PC-3 (cell line): Measurements from ENCODE around the gene VIPAS39. TPM values are rescaled to one million over a fixed set of nuclear protein-coding genes. Genes with fewer than 3 reads are reported as not detected.
A peak's percentile ranks its signal among the peaks of the same experiment; 100 is the strongest.

Experiments
- ATAC-seq: fragments of 200-7000 bp; cut with Tn5 transposase; 2 replicates; pipeline ENCODE4 v1.9.1; 2020; ENCODE audit warnings: mild to moderate bottlenecking, moderate library complexity
- BruUV-seq: library from RNA; stranded (reverse); fragments of 400-500 nt; replicated peaks from 2 replicates; lab custom pipeline; 2021; lab: Mats Ljungman, UMichigan
- CTCF ChIA-PET: fragments of 300-600 bp; sonication (Branson Sonifier 250); formaldehyde crosslinking; loops from one replicate; lab custom pipeline; 2022; ENCODE audit warnings: antibody characterized with exemption; lab: Charles Lee
- POLR2A ChIA-PET: fragments of 300-600 bp; sonication (Branson Sonifier 250); formaldehyde crosslinking; loops from one replicate; lab custom pipeline; 2022; ENCODE audit warnings: antibody characterized with exemption; ENCODE audit not compliant: unreplicated experiment; lab: Charles Lee
- DNase-seq: peaks from one replicate; pipeline ENCODE4 v3.0.0-alpha.2; 2015
- H2AFZ ChIP-seq: fragments of 300-600 bp; sonication (generic); 2 replicates; pipeline ENCODE4 v1.6.0; 2016; ENCODE audit warnings: antibody characterized with exemption, low read length
- H3F3A ChIP-seq: fragments of 300-600 bp; sonication (generic); one replicate; pipeline ENCODE4 v1.6.0; 2017; ENCODE audit warnings: antibody characterized with exemption, low read length, control low read depth, mild to moderate bottlenecking; ENCODE audit not compliant: unreplicated experiment
- H3K27ac ChIP-seq: fragments of 300-600 bp; sonication (generic); 2 replicates; pipeline ENCODE4 v1.5.1; 2016; ENCODE audit warnings: mild to moderate bottlenecking, low read length
- H3K27me3 ChIP-seq: fragments of 300-600 bp; sonication (generic); 2 replicates; pipeline ENCODE4 v1.6.1; 2016; ENCODE audit warnings: low read length, mixed read lengths
- H3K36me3 ChIP-seq: fragments of 300-600 bp; sonication (generic); 2 replicates; pipeline ENCODE4 v1.6.1; 2016; ENCODE audit warnings: low read depth, mixed run types, low read length, mixed read lengths
- H3K4me1 ChIP-seq: fragments of 300-600 bp; sonication (generic); 2 replicates; pipeline ENCODE4 v1.5.1; 2016; ENCODE audit warnings: low read length; ENCODE audit not compliant: insufficient read depth
- H3K4me2 ChIP-seq: fragments of 300-600 bp; sonication (generic); 2 replicates; pipeline ENCODE4 v1.6.0; 2016; ENCODE audit warnings: low read length
- H3K4me3 ChIP-seq: fragments of 300-600 bp; sonication (generic); 2 replicates; pipeline ENCODE4 v1.5.1; 2016; ENCODE audit warnings: mild to moderate bottlenecking, low read length, mixed read lengths
- H3K79me2 ChIP-seq: fragments of 300-600 bp; sonication (generic); 2 replicates; pipeline ENCODE4 v1.6.1; 2017; ENCODE audit warnings: low read length, mixed read lengths
- H3K9ac ChIP-seq: fragments of 300-600 bp; sonication (generic); 2 replicates; pipeline ENCODE4 v1.6.0; 2016; ENCODE audit warnings: mild to moderate bottlenecking, low read length
- H3K9me2 ChIP-seq: fragments of 300-600 bp; sonication (generic); replicated peaks from 2 replicates; pipeline ENCODE4 v1.6.1; 2016; ENCODE audit warnings: mixed run types, low read length, mixed read lengths
- H3K9me3 ChIP-seq: fragments of 300-600 bp; sonication (generic); 2 replicates; pipeline ENCODE4 v1.6.1; 2016; ENCODE audit warnings: low read length, mixed read lengths
- H4K20me1 ChIP-seq: fragments of 300-600 bp; sonication (generic); 2 replicates; pipeline ENCODE4 v1.6.1; 2016; ENCODE audit warnings: low read length, mixed read lengths
- EZH2 ChIP-seq: fragments of 300-600 bp; sonication (generic); IDR thresholded peaks from one replicate; pipeline ENCODE4 v1.6.1; 2017; ENCODE audit warnings: antibody characterized with exemption, mild to moderate bottlenecking, low read length; ENCODE audit not compliant: unreplicated experiment
- EZH2phosphoT487 ChIP-seq: fragments of 300-600 bp; sonication (generic); IDR thresholded peaks from 2 replicates; pipeline ENCODE4 v1.6.1; 2018; ENCODE audit warnings: mild to moderate bottlenecking, antibody characterized with exemption, low read length, borderline replicate concordance
- intact Hi-C: fragments of 100-400 bp; cut with micrococcal nuclease; formaldehyde crosslinking; loops from 2 replicates; pipeline ENCODE4 v1.9.0; 2023
- total RNA-seq: library from RNA; depleted of rRNA; stranded (reverse); fragments of >200 nt; gene quantifications from 2 replicates; pipeline ENCODE4 v1.2.3, GENCODE V29; 2014
- TF ChIP-seq, protein P1 (sequence below): fragments of 300-600 bp; sonication (generic); conservative IDR thresholded peaks from 2 replicates; pipeline ENCODE4 v1.5.1; 2017; ENCODE audit warnings: antibody characterized with exemption, low read depth, mild to moderate bottlenecking, low read length

The VIPAS39 gene
- total RNA-seq, 1 experiment from 2014 or later, result 20.2 TPM

DNA sequence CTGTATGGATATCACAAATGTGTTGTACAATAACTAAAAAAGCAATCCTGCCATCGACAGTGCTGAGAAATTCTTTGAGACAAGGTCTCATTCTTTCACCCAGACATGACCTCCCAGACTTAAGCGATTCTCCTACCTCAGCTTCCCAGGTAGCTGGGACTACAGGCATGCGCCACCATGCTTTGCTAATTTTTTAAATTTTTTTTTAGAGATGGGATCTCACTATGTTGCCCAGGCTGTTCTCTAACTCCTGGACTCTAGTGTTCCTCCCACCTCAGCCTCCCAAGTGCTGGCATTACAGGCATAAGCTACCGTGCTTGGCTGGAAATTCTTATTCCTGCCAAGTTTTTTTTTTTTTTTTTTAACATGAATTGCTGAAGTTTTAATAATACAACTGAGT, 17.5 kb downstream of the VIPAS39 start:
- Histone ChIP-seq H3K4me2 (no peak overlapping the region), H3K9ac (no peak overlapping the region), H4K20me1 (no peaks in the 10 kb centered on the region), H3F3A (no peaks in the 10 kb centered on the region), H3K27ac (no peak overlapping the region), H3K4me1 (no peaks in the 10 kb centered on the region), H3K4me3 (no peak overlapping the region), H3K79me2 (no peaks in the 10 kb centered on the region), H3K36me3 (peaks cover 30% of the 10 kb centered on the region), H3K9me2 (no peaks in the 10 kb centered on the region), H3K27me3 (no peaks in the 10 kb centered on the region), H3K9me3 (no peaks in the 10 kb centered on the region), H2AFZ (no peak overlapping the region)
- BruUV-seq, result no TSS peak
- ATAC-seq (no peak), DNase-seq (no peak)
- TF ChIP-seq EZH2phosphoT487 (no peak), EZH2 (no peak)
- TF ChIP-seq, protein P1, sequence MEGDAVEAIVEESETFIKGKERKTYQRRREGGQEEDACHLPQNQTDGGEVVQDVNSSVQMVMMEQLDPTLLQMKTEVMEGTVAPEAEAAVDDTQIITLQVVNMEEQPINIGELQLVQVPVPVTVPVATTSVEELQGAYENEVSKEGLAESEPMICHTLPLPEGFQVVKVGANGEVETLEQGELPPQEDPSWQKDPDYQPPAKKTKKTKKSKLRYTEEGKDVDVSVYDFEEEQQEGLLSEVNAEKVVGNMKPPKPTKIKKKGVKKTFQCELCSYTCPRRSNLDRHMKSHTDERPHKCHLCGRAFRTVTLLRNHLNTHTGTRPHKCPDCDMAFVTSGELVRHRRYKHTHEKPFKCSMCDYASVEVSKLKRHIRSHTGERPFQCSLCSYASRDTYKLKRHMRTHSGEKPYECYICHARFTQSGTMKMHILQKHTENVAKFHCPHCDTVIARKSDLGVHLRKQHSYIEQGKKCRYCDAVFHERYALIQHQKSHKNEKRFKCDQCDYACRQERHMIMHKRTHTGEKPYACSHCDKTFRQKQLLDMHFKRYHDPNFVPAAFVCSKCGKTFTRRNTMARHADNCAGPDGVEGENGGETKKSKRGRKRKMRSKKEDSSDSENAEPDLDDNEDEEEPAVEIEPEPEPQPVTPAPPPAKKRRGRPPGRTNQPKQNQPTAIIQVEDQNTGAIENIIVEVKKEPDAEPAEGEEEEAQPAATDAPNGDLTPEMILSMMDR, result no peak
- CTCF ChIA-PET, result no interaction called here
- intact Hi-C loops, result no loop called here
- POLR2A ChIA-PET, result no interaction called here

DNA sequence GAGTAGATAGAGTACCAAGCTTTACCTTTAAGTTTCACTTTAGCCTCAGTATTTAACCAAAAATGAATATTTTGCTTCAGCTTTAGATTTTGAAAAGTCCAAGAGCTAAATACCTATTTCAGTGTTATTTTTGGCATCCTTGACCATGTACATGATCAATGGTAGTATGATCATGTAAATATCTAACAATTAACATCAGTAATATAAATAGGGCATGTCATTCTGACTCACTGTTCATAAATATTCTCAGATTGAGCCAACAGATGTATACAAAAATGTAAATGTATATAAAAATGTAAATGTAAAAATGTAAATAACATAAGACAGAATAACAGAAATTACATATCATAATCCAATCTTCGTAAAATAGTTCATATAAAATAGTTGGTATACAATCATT, 18.8 kb downstream of the VIPAS39 start:
- TF ChIP-seq EZH2 (no peak), EZH2phosphoT487 (no peak)
- TF ChIP-seq, protein P1, result no peak
- ChIA-PET CTCF (no interaction called here), POLR2A (interaction anchor here (0.5 kb wide), 1 partner anchor 18 kb away, joined by 4 read pairs; the partner anchor contains the start of gene VIPAS39)
- H4K20me1 ChIP-seq, result no peaks in the 10 kb centered on the region
- no peak overlapping the region for H2AFZ ChIP-seq
- H3K27me3 ChIP-seq, result no peaks in the 10 kb centered on the region
- no peaks in the 10 kb centered on the region for H3K9me3 ChIP-seq
- H3K27ac ChIP-seq, result no peak overlapping the region
- DNase-seq (no peak), ATAC-seq (no peak)
- no peaks in the 10 kb centered on the region for H3K79me2 ChIP-seq
- no peaks in the 10 kb centered on the region for H3F3A ChIP-seq
- peaks cover 38% of the 10 kb centered on the region for H3K36me3 ChIP-seq
- no peaks in the 10 kb centered on the region for H3K9me2 ChIP-seq
- no peak overlapping the region for H3K4me3 ChIP-seq
- H3K9ac ChIP-seq, result no peak overlapping the region
- no peaks in the 10 kb centered on the region for H3K4me1 ChIP-seq
- no peak overlapping the region for H3K4me2 ChIP-seq
- no TSS peak for BruUV-seq
- intact Hi-C loops, result no loop called here

DNA sequence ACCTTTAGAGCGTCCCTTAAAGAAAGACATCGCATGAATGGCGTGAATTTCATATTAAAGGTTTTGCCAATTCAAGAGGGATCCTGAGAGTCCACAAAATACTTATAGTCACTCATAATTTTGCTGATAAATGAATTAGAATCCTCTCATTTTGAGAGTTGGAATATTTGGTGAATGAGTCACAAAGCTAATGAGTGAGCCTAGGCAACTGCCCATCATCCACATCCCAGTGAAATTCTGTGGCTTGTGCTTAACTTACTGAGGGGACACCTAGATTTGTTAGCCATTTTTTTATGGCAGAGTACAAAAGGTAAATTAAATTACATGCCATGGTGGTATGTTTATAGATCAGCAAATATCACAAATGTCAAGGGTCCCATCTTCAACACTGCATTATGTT, 21.4 kb downstream of the VIPAS39 start:
- TF ChIP-seq, protein P1, result no peak
- TF ChIP-seq EZH2phosphoT487, result no peak
- Histone ChIP-seq H3K4me3 (no peak overlapping the region), H3K4me2 (no peak overlapping the region), H4K20me1 (no peaks in the 10 kb centered on the region), H3K79me2 (no peaks in the 10 kb centered on the region), H3K27ac (no peak overlapping the region), H3K36me3 (peaks cover 27% of the 10 kb centered on the region; the same call in 1 of the 2 replicates), H3K4me1 (no peaks in the 10 kb centered on the region), H3K27me3 (no peaks in the 10 kb centered on the region), H3K9ac (no peak overlapping the region), H2AFZ (no peak overlapping the region), H3K9me3 (no peaks in the 10 kb centered on the region), H3F3A (no peaks in the 10 kb centered on the region), H3K9me2 (no peaks in the 10 kb centered on the region)
- DNase-seq, result peak; percentile 37
- intact Hi-C loops, result no loop called here
- peak; percentile 62; the same call in 1 of the 2 replicates for ATAC-seq
- CTCF ChIA-PET, result interaction anchor here (0.7 kb wide), 1 partner anchor 213 kb away, joined by 4 read pairs; no protein-coding TSS in a partner anchor
- no TSS peak for BruUV-seq
- POLR2A ChIA-PET, result no interaction called here
